ENCODE measurements around the gene AMOTL2. TPM values are rescaled to one million over a fixed set of nuclear protein-coding genes. Genes with fewer than 3 reads are reported as not detected.

The AMOTL2 gene
- total and polyA plus RNA-seq, 9 of the 15 experiments (the other 6 are each of a cell fraction or from before 2014, with no cell fraction given) = 0.12 to 0.31 TPM; not detected in 7

- H3K4me1 ChIP-seq (replicated peaks in 1 of 2; ENCODE audit: control insufficient read depth in 2 of 2, insufficient read depth in 2 of 2, low read length in 2 of 2) = peaks cover 0 to 9% of the 10 kb centered on the region in 2 experiments; a peak in 2 of 5 replicates
- no peak overlapping the region for H3K9ac ChIP-seq (ENCODE audit: insufficient read depth in 1 of 2, low read depth in 2 of 2, low read length in 2 of 2)
- no peaks in the 10 kb centered on the region for H3K79me2 ChIP-seq (ENCODE audit: control insufficient read depth, insufficient read depth, low read length)
- H4K20me1 ChIP-seq (replicated peaks; ENCODE audit: control insufficient read depth, insufficient read depth, low read length) = no peaks in the 10 kb centered on the region; the same call in 1 of the 2 replicates
- H2AFZ ChIP-seq (ENCODE audit: low read depth, low read length) = no peak overlapping the region
- no peak overlapping the region for H3K27ac ChIP-seq (ENCODE audit: extremely low read depth, low read depth, low read length)
- in situ Hi-C loops (cut with MboI) = no loop called here
- peaks cover 0 to 43% of the 10 kb centered on the region in 2 experiments; a peak in 2 of 5 replicates for H3K27me3 ChIP-seq (ENCODE audit: control insufficient read depth in 2 of 2, insufficient read depth in 2 of 2, low read length in 2 of 2)
- CTCF ChIA-PET (ENCODE audit: low intra/inter-chr PET ratio) = no interaction called here
- no peaks in the 10 kb centered on the region for H3K36me3 ChIP-seq (ENCODE audit: control insufficient read depth, insufficient read depth, low read length)
- H3K9me3 ChIP-seq (replicated peaks; ENCODE audit: control insufficient read depth, insufficient read depth, low read depth, low read length) = no peaks in the 10 kb centered on the region
- no TSS peak for BruUV-seq (replicated peaks)
- H3K9me1 ChIP-seq (ENCODE audit: control insufficient read depth, insufficient read depth, low read length) = no peaks in the 10 kb centered on the region
- FAIRE-seq (no peak), DNase-seq (ENCODE audit: extremely low read depth in 1 of 4, low spot score in 3 of 4) (no peak), ATAC-seq (no peak)
- 13% methylated on average over 4 of the region's 8 CpGs for WGBS (ENCODE audit: insufficient coverage, low coverage, missing lambda C conversion rate)
- H3K4me3 ChIP-seq = no peak overlapping the region
- no peak overlapping the region for H3K4me2 ChIP-seq (ENCODE audit: insufficient read depth, low read length)
- POLR2A ChIA-PET = no interaction called here
- intact Hi-C loops (cut with micrococcal nuclease) = loop anchor here (5.0 kb wide), 2 partner anchors 163 to 443 kb away; no protein-coding TSS in a partner anchor
- TF ChIP-seq ZNF695 (CRISPR knock-in tag; IDR thresholded peaks at IDR 0.05) (no peak), ELF2 (CRISPR knock-in tag; IDR thresholded peaks at IDR 0.05) (no peak), TRIM25 (IDR thresholded peaks at IDR 0.05; ENCODE audit: borderline replicate concordance) (no peak), SPI1 (IDR thresholded peaks at IDR 0.05; ENCODE audit: borderline replicate concordance, low read depth, low read length) (no peak), TCF7L2 (IDR thresholded peaks at IDR 0.05; ENCODE audit: low read depth, low read length) (no peak), SMAD1 (IDR thresholded peaks at IDR 0.05; ENCODE audit: low read depth, low read length, partially characterized antibody) (no peak), TSC22D4 (tag; IDR thresholded peaks at IDR 0.05) (no peak), ZNF12 (CRISPR knock-in tag; IDR thresholded peaks at IDR 0.05) (no peak), AFF4 (CRISPR knock-in tag; IDR thresholded peaks at IDR 0.05) (no peak)
- TF ChIP-seq, protein P1, sequence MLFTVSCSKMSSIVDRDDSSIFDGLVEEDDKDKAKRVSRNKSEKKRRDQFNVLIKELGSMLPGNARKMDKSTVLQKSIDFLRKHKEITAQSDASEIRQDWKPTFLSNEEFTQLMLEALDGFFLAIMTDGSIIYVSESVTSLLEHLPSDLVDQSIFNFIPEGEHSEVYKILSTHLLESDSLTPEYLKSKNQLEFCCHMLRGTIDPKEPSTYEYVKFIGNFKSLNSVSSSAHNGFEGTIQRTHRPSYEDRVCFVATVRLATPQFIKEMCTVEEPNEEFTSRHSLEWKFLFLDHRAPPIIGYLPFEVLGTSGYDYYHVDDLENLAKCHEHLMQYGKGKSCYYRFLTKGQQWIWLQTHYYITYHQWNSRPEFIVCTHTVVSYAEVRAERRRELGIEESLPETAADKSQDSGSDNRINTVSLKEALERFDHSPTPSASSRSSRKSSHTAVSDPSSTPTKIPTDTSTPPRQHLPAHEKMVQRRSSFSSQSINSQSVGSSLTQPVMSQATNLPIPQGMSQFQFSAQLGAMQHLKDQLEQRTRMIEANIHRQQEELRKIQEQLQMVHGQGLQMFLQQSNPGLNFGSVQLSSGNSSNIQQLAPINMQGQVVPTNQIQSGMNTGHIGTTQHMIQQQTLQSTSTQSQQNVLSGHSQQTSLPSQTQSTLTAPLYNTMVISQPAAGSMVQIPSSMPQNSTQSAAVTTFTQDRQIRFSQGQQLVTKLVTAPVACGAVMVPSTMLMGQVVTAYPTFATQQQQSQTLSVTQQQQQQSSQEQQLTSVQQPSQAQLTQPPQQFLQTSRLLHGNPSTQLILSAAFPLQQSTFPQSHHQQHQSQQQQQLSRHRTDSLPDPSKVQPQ (CRISPR knock-in tag; IDR thresholded peaks at IDR 0.05; ENCODE audit: borderline replicate concordance) = no peak
- TF ChIP-seq, protein P2, sequence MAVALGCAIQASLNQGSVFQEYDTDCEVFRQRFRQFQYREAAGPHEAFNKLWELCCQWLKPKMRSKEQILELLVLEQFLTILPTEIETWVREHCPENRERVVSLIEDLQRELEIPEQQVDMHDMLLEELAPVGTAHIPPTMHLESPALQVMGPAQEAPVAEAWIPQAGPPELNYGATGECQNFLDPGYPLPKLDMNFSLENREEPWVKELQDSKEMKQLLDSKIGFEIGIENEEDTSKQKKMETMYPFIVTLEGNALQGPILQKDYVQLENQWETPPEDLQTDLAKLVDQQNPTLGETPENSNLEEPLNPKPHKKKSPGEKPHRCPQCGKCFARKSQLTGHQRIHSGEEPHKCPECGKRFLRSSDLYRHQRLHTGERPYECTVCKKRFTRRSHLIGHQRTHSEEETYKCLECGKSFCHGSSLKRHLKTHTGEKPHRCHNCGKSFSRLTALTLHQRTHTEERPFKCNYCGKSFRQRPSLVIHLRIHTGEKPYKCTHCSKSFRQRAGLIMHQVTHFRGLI (CRISPR knock-in tag; IDR thresholded peaks at IDR 0.05) = no peak
Observed at GRCh38 chr3:134375582-134376384, 1.5 kb upstream of the AMOTL2 start.

Data from K562 (cell line).